GM18909 (cell line): ENCODE data around the gene CLSTN2.

Experiments
- ATAC-seq: cut with Tn5 transposase; IDR thresholded peaks from one replicate; pipeline ENCODE4 v1.9.1; 2021; ENCODE audit warnings: mild to moderate bottlenecking; ENCODE audit not compliant: unreplicated experiment, poor library complexity

The CLSTN2 gene

GRCh38 chr3:140509534-140509933 is 574.5 kb downstream of the CLSTN2 start:
- no peak for ATAC-seq

- no peak for ATAC-seq
Observed at GRCh38 chr3:140510303-140510861, 575.4 kb downstream of the CLSTN2 start.

GRCh38 chr3:140521751-140522445 is 586.9 kb downstream of the CLSTN2 start:
- ATAC-seq = no peak

GRCh38 chr3:140522653-140523380 is 587.8 kb downstream of the CLSTN2 start:
- no peak for ATAC-seq

GRCh38 chr3:140523600-140523999 is 588.6 kb downstream of the CLSTN2 start:
- no peak for ATAC-seq

- no peak for ATAC-seq
Observed at GRCh38 chr3:140527156-140527555, 592.2 kb downstream of the CLSTN2 start.

- ATAC-seq = no peak
Observed at GRCh38 chr3:140529096-140529495, 594.1 kb downstream of the CLSTN2 start.

- ATAC-seq = no peak
Observed at GRCh38 chr3:140529558-140529957, 594.6 kb downstream of the CLSTN2 start.

GRCh38 chr3:140530131-140530530 is 595.1 kb downstream of the CLSTN2 start:
- ATAC-seq = no peak

GRCh38 chr3:140530603-140531002 is 595.6 kb downstream of the CLSTN2 start:
- no peak for ATAC-seq

GRCh38 chr3:140532793-140533330 is 597.9 kb downstream of the CLSTN2 start:
- ATAC-seq = no peak

GRCh38 chr3:140536926-140537726 is 602.1 kb downstream of the CLSTN2 start:
- no peak for ATAC-seq

- no peak for ATAC-seq
Observed at GRCh38 chr3:140537727-140538082, 602.7 kb downstream of the CLSTN2 start.

GRCh38 chr3:140540262-140540661 is 605.3 kb downstream of the CLSTN2 start:
- ATAC-seq = peak; percentile 79

- ATAC-seq = no peak
Observed at GRCh38 chr3:140541975-140542653, 607.1 kb downstream of the CLSTN2 start.

GRCh38 chr3:140545197-140545596 is 610.2 kb downstream of the CLSTN2 start:
- no peak for ATAC-seq

- no peak for ATAC-seq
Observed at GRCh38 chr3:140545756-140546155, 610.8 kb downstream of the CLSTN2 start.

GRCh38 chr3:140546649-140547048 is 611.7 kb downstream of the CLSTN2 start:
- ATAC-seq = no peak

- no peak for ATAC-seq
Observed at GRCh38 chr3:140552403-140552802, 617.4 kb downstream of the CLSTN2 start.

- ATAC-seq = no peak
Observed at GRCh38 chr3:140552898-140553297, 617.9 kb downstream of the CLSTN2 start.
